GM06990 (cell line): Measurements from ENCODE around the gene STT3A.

Experiments
- DNase-seq: peaks from one replicate; pipeline ENCODE4 v3.0.0-alpha.2; 2011; ENCODE audit not compliant: insufficient read length; ENCODE audit errors: extremely low read depth
- H3K27me3 ChIP-seq: replicated peaks from 2 replicates; pipeline ENCODE4 v1.6.0; 2011; ENCODE audit warnings: low read length; ENCODE audit not compliant: control insufficient read depth, insufficient read depth
- H3K36me3 ChIP-seq: 2 replicates; pipeline ENCODE4 v1.5.1; 2011; ENCODE audit warnings: low read length; ENCODE audit not compliant: control insufficient read depth, insufficient read depth
- H3K4me3 ChIP-seq: replicated peaks from 2 replicates; pipeline ENCODE4 v1.5.1; 2011; ENCODE audit warnings: low read depth, mild to moderate bottlenecking, control low read depth, low read length
- TF ChIP-seq, protein P1 (sequence below): IDR thresholded peaks from 2 replicates; pipeline ENCODE4 v1.5.1; 2011; ENCODE audit warnings: low read length, control low read depth, mild to moderate bottlenecking, inconsistent platforms; ENCODE audit not compliant: insufficient read depth, poor library complexity, severe bottlenecking

The STT3A gene

GRCh38 chr11:125605417-125605816 lies 12.8 kb downstream of the STT3A start:
- Histone ChIP-seq H3K27me3 (no peaks in the 10 kb centered on the region), H3K36me3 (peaks cover 20% of the 10 kb centered on the region), H3K4me3 (no peak overlapping the region)
- TF ChIP-seq, protein P1, sequence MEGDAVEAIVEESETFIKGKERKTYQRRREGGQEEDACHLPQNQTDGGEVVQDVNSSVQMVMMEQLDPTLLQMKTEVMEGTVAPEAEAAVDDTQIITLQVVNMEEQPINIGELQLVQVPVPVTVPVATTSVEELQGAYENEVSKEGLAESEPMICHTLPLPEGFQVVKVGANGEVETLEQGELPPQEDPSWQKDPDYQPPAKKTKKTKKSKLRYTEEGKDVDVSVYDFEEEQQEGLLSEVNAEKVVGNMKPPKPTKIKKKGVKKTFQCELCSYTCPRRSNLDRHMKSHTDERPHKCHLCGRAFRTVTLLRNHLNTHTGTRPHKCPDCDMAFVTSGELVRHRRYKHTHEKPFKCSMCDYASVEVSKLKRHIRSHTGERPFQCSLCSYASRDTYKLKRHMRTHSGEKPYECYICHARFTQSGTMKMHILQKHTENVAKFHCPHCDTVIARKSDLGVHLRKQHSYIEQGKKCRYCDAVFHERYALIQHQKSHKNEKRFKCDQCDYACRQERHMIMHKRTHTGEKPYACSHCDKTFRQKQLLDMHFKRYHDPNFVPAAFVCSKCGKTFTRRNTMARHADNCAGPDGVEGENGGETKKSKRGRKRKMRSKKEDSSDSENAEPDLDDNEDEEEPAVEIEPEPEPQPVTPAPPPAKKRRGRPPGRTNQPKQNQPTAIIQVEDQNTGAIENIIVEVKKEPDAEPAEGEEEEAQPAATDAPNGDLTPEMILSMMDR = no peak
- DNase-seq = no peak

DNA sequence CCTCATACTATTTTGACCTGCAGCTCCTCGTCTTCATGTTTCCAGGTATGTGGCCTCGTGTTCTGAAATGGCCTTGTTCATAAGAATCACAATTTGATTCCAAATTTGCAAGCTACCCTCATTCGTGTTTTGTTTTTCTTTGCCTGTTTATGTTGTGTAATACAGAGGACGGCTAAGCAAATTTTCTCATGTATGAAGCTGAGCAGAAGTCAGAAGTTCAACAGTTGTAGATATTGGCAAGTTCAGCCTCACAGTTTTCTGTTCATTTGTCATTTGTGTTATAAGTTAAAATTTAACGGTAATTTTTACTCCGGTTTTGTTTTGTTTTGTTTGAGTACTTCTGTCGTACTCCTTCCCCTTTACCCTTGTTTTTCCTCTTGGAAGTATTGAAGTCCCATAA lies 16.9 kb downstream of the STT3A start:
- Histone ChIP-seq H3K4me3 (no peak overlapping the region), H3K36me3 (peaks cover 23% of the 10 kb centered on the region), H3K27me3 (no peaks in the 10 kb centered on the region)
- no peak for DNase-seq
- TF ChIP-seq, protein P1 = no peak

GRCh38 chr11:125618383-125618782 lies 25.7 kb downstream of the STT3A start:
- peaks cover 13% of the 10 kb centered on the region for H3K36me3 ChIP-seq
- DNase-seq = no peak
- TF ChIP-seq, protein P1 = no peak
- H3K27me3 ChIP-seq = no peaks in the 10 kb centered on the region
- no peak overlapping the region for H3K4me3 ChIP-seq

- Histone ChIP-seq H3K4me3 (no peak overlapping the region), H3K27me3 (no peaks in the 10 kb centered on the region), H3K36me3 (peaks cover 5% of the 10 kb centered on the region)
- no peak for DNase-seq
- TF ChIP-seq, protein P1 = no peak
Measured at GRCh38 chr11:125621995-125622394, 29.3 kb downstream of the STT3A start.

DNA sequence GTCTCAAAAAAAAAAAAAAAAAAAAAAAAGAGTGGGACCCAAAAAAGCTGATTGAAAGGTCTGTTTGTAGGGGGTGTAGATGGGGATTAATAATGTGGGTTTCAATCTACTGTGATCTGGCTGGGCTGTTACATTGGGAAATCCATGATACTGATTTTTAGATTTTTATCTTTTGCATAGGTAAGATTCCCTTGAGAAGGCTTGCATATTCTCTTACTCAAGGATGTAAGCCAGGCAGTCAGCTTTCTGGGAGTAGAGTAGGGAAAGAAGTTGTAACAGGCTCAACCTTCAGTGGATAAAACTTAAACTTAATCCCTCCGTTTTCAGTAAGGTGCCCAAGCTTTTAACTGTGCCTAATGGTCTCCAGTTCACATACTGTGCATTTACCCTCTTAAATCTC lies 30.4 kb downstream of the STT3A start:
- peaks cover 4% of the 10 kb centered on the region for H3K36me3 ChIP-seq
- H3K4me3 ChIP-seq = no peak overlapping the region
- DNase-seq = no peak
- TF ChIP-seq, protein P1 = no peak
- H3K27me3 ChIP-seq = no peaks in the 10 kb centered on the region

DNA sequence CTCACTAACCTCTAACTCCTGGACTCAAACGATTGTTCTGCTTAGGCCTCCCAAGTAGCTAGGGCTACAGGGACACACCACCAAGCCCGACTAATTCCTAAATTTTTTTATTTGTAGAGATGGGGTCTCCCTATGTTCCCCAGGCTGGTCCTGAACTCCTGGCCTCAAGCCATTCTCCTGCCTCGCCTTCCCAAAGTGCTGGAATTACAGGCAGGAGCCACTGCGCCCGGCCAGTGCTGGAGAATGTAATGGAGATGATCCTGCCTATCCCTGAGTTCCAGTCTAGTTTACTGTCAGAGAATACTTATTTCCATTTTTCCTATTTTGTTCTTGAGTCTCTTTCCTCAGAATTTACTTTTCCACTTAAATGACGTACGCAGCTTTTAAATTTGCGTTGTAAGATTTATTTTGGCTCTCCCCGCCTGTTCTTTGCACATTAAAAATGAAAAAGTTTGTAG lies 32.1 kb downstream of the STT3A start, which contains the start of gene CHEK1:
TSS of gene CHEK1 (plus strand) at position 408 of the 458 bp plus-strand sequence. CDS start 1,606 bp downstream, outside the sequence.
- Histone ChIP-seq H3K36me3 (peaks cover 3% of the 10 kb centered on the region), H3K27me3 (no peaks in the 10 kb centered on the region), H3K4me3 (peak within 1 kb of the TSS; percentile 98)
- DNase-seq = no peak
- TF ChIP-seq, protein P1 = no peak
